ENCODE data around the gene CDK14.

- TF ChIP-seq EZH2phosphoT487 (IDR thresholded peaks at IDR 0.05; ENCODE audit: borderline replicate concordance), result no peak
- TF ChIP-seq, protein P1, sequence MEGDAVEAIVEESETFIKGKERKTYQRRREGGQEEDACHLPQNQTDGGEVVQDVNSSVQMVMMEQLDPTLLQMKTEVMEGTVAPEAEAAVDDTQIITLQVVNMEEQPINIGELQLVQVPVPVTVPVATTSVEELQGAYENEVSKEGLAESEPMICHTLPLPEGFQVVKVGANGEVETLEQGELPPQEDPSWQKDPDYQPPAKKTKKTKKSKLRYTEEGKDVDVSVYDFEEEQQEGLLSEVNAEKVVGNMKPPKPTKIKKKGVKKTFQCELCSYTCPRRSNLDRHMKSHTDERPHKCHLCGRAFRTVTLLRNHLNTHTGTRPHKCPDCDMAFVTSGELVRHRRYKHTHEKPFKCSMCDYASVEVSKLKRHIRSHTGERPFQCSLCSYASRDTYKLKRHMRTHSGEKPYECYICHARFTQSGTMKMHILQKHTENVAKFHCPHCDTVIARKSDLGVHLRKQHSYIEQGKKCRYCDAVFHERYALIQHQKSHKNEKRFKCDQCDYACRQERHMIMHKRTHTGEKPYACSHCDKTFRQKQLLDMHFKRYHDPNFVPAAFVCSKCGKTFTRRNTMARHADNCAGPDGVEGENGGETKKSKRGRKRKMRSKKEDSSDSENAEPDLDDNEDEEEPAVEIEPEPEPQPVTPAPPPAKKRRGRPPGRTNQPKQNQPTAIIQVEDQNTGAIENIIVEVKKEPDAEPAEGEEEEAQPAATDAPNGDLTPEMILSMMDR (conservative IDR thresholded peaks at IDR 0.05; ENCODE audit: low read length), result no peak
Observed at GRCh38 chr7:90892213-90892612, 296.1 kb downstream of the CDK14 start.

Data from Loucy (cell line).